Loucy (cell line): ENCODE results near the gene SLC17A3.

ENCODE experiments used
- H2AFZ ChIP-seq: fragments of 200-600 bp; sonication (generic); 2 replicates; pipeline ENCODE4 v1.6.0; 2016; ENCODE audit warnings: antibody characterized with exemption, mild to moderate bottlenecking, low read length, moderate library complexity
- H3F3A ChIP-seq: fragments of 200-600 bp; 2 replicates; pipeline ENCODE4 v1.6.0; 2016; ENCODE audit warnings: antibody characterized with exemption, low read depth, mild to moderate bottlenecking
- H3K27me3 ChIP-seq: fragments of 200-600 bp; sonication (generic); 2 replicates; pipeline ENCODE4 v1.6.1; 2014; ENCODE audit warnings: low read length, mild to moderate bottlenecking; ENCODE audit not compliant: insufficient read depth, poor library complexity, severe bottlenecking
- H3K36me3 ChIP-seq: fragments of 200-600 bp; sonication (generic); 2 replicates; pipeline ENCODE4 v1.6.1; 2016; ENCODE audit warnings: low read length; ENCODE audit not compliant: insufficient read depth
- H3K4me1 ChIP-seq: fragments of 200-600 bp; sonication (generic); 2 replicates; pipeline ENCODE4 v1.5.1; 2014; ENCODE audit warnings: low read length, mild to moderate bottlenecking; ENCODE audit not compliant: insufficient read depth, poor library complexity, severe bottlenecking
- H3K4me2 ChIP-seq: fragments of 200-600 bp; sonication (generic); 2 replicates; pipeline ENCODE4 v1.6.0; 2014; ENCODE audit warnings: antibody characterized with exemption, low read length, low read depth, mild to moderate bottlenecking; ENCODE audit not compliant: poor library complexity, severe bottlenecking
- H3K4me3 ChIP-seq: fragments of 200-600 bp; sonication (generic); 2 replicates; pipeline ENCODE4 v1.5.1; 2014; ENCODE audit warnings: low read length, mild to moderate bottlenecking, mixed read lengths; ENCODE audit not compliant: poor library complexity, severe bottlenecking
- H3K79me2 ChIP-seq: fragments of 200-600 bp; sonication (generic); 2 replicates; pipeline ENCODE4 v1.6.1; 2014; ENCODE audit warnings: low read length; ENCODE audit not compliant: insufficient read depth
- H3K9ac ChIP-seq: fragments of 200-600 bp; sonication (generic); 2 replicates; pipeline ENCODE4 v1.6.0; 2014; ENCODE audit warnings: mild to moderate bottlenecking, low read depth, low read length, moderate library complexity; ENCODE audit not compliant: poor library complexity, severe bottlenecking
- H3K9me2 ChIP-seq: fragments of 200-600 bp; sonication (generic); replicated peaks from 2 replicates; pipeline ENCODE4 v1.6.1; 2016; ENCODE audit warnings: low read depth, low read length, mixed read lengths
- H3K9me3 ChIP-seq: fragments of 200-600 bp; sonication (generic); 2 replicates; pipeline ENCODE4 v1.6.1; 2014; ENCODE audit warnings: mild to moderate bottlenecking, antibody characterized with exemption, low read length, low read depth; ENCODE audit not compliant: insufficient read depth
- H4K20me1 ChIP-seq: fragments of 200-600 bp; sonication (generic); 2 replicates; pipeline ENCODE4 v1.6.0; 2014; ENCODE audit warnings: antibody characterized with exemption, low read length, mild to moderate bottlenecking; ENCODE audit not compliant: insufficient read depth, poor library complexity, severe bottlenecking
- EZH2phosphoT487 ChIP-seq: fragments of 200-600 bp; IDR thresholded peaks from 2 replicates; pipeline ENCODE4 v1.6.1; 2018; ENCODE audit warnings: antibody characterized with exemption, mild to moderate bottlenecking, moderate library complexity, borderline replicate concordance
- TF ChIP-seq, protein P1 (sequence below): fragments of 200-600 bp; sonication (generic); conservative IDR thresholded peaks from 2 replicates; pipeline ENCODE4 v1.5.1; 2014; ENCODE audit warnings: mild to moderate bottlenecking, antibody characterized with exemption, low read length

SLC17A3 gene

DNA sequence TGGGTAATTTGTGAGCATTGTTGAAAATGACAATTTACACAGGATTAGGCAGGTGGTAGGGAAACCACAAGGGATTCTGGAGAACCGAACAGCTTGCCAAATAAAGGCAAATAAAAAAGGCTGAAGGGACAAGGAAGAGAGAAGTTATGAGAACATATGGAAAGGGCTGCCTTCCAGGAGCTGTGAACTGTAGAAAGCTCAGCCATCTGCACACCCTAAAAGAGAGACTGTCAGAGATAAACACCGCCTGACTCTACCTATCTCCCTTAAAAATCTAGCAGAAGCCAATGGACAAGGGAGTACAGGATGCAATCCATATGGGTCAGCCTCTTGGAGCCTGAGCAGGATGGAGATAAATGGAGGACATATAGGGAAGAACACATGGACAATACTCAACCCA, 29.5 kb downstream of the SLC17A3 start:
- no peak overlapping the region for H2AFZ ChIP-seq
- no peaks in the 10 kb centered on the region for H3K36me3 ChIP-seq
- no peak overlapping the region for H3K4me2 ChIP-seq
- no peaks in the 10 kb centered on the region for H4K20me1 ChIP-seq
- no peak overlapping the region for H3K9ac ChIP-seq
- no peak overlapping the region for H3K4me3 ChIP-seq
- no peaks in the 10 kb centered on the region for H3K4me1 ChIP-seq
- no peaks in the 10 kb centered on the region for H3K9me2 ChIP-seq
- H3K79me2 ChIP-seq = no peaks in the 10 kb centered on the region
- TF ChIP-seq, protein P1, sequence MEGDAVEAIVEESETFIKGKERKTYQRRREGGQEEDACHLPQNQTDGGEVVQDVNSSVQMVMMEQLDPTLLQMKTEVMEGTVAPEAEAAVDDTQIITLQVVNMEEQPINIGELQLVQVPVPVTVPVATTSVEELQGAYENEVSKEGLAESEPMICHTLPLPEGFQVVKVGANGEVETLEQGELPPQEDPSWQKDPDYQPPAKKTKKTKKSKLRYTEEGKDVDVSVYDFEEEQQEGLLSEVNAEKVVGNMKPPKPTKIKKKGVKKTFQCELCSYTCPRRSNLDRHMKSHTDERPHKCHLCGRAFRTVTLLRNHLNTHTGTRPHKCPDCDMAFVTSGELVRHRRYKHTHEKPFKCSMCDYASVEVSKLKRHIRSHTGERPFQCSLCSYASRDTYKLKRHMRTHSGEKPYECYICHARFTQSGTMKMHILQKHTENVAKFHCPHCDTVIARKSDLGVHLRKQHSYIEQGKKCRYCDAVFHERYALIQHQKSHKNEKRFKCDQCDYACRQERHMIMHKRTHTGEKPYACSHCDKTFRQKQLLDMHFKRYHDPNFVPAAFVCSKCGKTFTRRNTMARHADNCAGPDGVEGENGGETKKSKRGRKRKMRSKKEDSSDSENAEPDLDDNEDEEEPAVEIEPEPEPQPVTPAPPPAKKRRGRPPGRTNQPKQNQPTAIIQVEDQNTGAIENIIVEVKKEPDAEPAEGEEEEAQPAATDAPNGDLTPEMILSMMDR = no peak
- TF ChIP-seq EZH2phosphoT487 = no peak
- no peaks in the 10 kb centered on the region for H3K27me3 ChIP-seq
- H3F3A ChIP-seq = no peaks in the 10 kb centered on the region
- H3K9me3 ChIP-seq = no peaks in the 10 kb centered on the region

DNA sequence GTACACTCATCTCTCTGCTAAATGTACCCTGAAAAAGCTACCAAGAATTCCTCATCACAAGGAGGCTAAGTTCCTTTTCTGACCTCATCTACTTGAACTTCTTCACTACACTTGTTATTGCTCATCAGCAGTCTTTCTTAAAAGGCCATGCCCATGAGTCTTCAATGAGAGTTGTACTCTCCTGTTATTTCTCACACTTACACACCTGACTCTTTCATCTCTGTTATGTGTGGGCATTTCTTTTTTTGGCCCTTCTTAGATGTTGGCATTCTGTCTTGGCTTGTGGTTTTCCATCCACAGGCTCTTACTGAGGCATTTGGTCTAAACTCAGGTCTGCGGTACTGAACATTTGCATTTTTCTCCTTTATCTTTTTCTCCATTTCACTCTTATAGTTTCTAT, 31.5 kb downstream of the SLC17A3 start:
- Histone ChIP-seq H4K20me1 (no peaks in the 10 kb centered on the region), H2AFZ (no peak overlapping the region), H3K36me3 (no peaks in the 10 kb centered on the region), H3K27me3 (no peaks in the 10 kb centered on the region), H3F3A (no peaks in the 10 kb centered on the region), H3K9me2 (no peaks in the 10 kb centered on the region), H3K4me2 (no peak overlapping the region), H3K79me2 (no peaks in the 10 kb centered on the region), H3K4me1 (no peaks in the 10 kb centered on the region), H3K9ac (no peak overlapping the region), H3K4me3 (no peak overlapping the region), H3K9me3 (no peaks in the 10 kb centered on the region)
- TF ChIP-seq, protein P1 = no peak
- no peak for TF ChIP-seq EZH2phosphoT487

DNA sequence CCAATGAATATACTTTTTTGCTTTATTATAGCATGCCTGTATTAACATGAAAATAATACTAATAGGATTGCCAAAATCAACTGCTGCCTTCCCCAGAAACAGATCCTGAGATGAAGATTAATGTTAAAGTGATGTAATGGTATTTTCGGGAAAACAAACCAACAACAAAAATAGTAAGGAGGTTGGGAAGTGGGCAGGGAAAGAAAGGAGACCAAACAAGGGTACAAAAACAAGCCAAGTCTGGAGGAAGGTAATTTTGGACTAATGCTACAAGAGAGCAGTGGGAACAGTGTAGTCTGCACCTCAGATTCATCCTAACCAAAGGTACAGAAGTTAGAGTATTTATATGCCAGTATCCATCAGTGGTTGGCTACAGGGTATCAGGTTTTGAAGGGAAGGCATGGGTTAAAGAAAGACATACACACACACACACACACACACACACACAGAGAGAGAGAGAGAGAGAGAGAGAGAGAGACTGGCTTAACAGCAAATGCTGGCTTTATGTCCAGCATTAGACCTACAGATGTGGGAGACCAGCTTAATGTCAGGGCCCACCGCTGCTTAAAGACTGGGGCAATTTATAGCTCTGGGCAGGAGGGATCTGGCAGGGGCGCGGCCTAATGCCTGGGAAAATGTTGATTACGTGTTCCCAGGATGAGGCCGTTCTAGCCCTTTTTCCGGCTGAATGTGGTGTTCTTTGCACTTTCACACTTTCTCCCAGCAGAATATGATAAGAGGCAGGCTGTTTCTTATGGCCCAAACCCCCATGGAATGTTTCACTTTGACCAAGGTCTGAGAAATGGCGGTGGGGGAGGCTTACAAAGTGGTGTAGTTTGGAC, 38.4 kb downstream of the SLC17A3 start:
- H2AFZ ChIP-seq = no peak overlapping the region
- H3K79me2 ChIP-seq = no peaks in the 10 kb centered on the region
- H3K27me3 ChIP-seq = no peaks in the 10 kb centered on the region
- H3K4me3 ChIP-seq = no peak overlapping the region
- H3K4me1 ChIP-seq = no peaks in the 10 kb centered on the region
- H3F3A ChIP-seq = no peaks in the 10 kb centered on the region
- no peaks in the 10 kb centered on the region for H4K20me1 ChIP-seq
- no peaks in the 10 kb centered on the region for H3K9me2 ChIP-seq
- no peak overlapping the region for H3K9ac ChIP-seq
- no peaks in the 10 kb centered on the region for H3K36me3 ChIP-seq
- no peaks in the 10 kb centered on the region for H3K9me3 ChIP-seq
- no peak overlapping the region for H3K4me2 ChIP-seq
- TF ChIP-seq EZH2phosphoT487 = no peak
- TF ChIP-seq, protein P1 = no peak
